GM04504 (cell line): ENCODE results near the gene ART4.

Source experiments
- DNase-seq: peaks from one replicate; pipeline ENCODE4 v3.0.0-alpha.2; 2012; ENCODE audit warnings: low read depth

Gene ART4

DNA sequence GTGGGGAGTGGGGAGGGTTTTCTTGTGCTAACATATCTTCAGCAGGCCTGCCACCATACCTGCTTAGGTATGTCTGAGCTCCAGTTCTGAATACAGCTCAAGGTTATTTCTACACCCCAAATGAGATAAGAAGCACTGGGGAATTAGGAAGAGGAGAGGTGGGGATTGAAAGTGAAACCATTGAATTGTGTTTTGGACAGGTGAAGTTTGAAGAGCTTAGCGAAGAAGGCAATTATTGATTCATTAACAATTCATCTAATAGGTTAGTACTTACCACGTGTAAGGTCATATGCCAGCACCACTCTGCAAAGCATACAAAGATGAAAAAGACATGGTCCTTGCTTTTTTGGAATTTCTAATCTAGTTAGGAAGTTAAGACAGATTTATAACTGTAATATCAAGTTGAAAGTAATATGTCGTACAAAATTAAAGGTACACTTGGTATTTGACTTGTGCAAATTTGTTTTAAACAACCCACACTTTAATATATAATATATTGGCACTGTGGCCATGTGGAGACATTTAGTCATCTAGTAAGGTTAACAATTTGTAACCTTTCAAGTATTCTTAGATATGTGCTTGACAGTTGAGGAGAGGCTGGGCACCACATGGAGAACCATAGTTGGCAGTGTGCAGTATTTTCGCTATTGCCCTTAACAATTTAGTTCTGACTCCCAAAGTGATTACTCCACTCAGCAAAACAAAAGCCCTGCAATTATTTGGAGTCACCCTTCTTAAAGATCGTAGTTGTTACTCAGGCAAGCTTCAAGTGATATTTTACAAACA is 33.0 kb downstream of the ART4 start:
- no peak for DNase-seq

GRCh38 chr12:14803830-14804160 is 39.5 kb downstream of the ART4 start:
- no peak for DNase-seq

DNA sequence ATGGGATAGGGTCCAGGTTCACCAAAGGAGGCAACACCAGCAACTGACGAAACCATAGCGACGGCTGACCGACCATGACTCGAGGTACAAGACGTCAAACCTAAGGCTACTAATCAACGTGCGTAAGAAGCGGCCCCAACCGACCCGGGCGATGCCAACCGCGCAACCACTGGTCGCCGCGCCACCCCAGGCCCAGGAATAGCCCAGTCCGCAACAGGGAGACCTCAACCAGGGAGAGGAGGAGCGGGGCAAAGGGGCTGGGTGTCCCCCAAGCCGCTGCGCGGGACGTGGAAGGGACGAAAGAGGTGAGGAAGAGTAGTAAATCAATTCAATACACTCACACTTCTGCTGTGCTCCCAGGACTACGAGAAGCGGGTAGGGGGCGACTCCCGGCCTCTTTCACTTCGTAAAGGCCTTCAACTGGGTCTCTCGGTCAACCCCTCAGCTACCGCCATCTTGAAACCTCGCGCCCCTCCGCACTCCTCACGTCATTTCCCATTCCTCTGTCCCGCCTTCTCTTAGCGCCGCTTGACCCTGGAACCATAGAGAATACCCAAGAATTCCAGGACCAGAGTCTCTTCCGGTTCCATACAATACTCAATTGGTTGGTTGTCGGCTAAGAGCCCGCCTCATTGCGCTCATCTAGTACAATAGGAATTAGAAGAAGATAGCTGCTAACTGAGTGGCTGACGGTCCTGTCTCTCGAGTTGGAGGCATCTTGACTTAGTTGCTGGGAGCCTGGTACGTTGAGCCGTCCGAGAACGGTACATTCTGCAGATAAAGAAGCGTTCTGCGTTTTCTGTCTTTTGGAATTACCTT is 40.1 kb downstream of the ART4 start, which contains the start of the genes C12orf60 and WBP11:
Gene C12orf60, plus strand, starts transcription at position 660 of the 819 bp plus-strand sequence. CDS start 19,266 bp downstream, outside the sequence.
Gene WBP11, minus strand, starts transcription at position 468 of the 819 bp plus-strand sequence. CDS start 2,095 bp downstream, outside the sequence.
- peak; percentile 99 for DNase-seq

- no peak for DNase-seq
Measured at GRCh38 chr12:14802721-14803010, 40.7 kb downstream of the ART4 start.

GRCh38 chr12:14802247-14802646 is 41.1 kb downstream of the ART4 start:
- no peak for DNase-seq

DNA sequence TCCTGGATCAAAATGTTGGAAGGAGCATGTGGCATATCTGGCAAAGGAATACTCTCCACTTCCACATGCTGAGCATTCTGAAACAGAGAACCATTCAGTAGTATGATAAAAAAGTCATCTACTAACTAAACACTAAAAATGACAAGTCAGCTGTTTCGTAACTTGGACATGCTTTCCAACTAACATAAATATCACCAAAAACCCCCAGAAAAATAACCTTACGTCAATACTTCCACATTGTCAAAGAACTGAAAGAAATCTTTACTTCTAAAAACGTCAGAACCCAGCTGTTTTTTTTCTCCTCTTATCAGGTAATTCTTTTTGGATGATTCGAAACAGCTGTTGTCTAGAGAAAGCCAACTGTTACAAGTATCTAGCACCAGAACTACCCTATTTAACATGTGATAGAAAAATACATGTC is 48.3 kb downstream of the ART4 start:
- DNase-seq: no peak

DNA sequence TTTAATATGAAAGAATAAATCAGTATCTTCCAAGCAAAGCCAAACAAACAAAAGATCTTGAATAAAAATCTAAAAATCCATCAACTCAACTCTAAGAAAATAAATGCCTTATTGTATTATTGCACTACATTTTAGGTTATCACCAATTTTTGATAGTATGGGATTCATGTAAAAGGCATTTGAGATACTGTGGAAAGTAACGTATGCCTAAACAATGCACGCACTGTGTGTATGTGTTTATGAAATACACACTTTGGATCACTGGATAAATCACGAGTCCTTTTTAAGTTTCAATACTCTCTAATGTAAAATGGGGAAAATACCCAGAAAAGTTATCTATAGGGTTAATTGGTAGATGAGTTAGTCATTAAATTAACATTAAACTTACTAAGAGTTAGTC is 57.8 kb downstream of the ART4 start:
- DNase-seq: no peak

DNA sequence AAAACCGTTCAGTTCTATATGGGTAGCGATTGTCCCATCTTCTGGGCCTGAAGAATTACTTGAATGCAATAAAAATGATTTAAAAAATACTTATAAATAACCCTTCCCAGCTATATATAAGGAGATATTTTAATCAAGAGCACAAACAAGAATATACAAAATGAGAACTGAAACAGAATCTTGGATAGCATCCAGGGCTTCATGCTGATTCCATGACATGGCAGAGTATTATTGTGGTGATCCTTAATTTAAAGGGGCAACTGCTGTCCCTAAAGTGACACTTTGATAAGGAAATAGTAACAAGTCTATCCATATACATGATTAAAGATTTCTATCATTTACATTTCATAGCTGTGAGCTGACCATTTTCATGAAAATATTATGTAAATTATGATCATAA is 58.9 kb downstream of the ART4 start:
- no peak for DNase-seq

DNA sequence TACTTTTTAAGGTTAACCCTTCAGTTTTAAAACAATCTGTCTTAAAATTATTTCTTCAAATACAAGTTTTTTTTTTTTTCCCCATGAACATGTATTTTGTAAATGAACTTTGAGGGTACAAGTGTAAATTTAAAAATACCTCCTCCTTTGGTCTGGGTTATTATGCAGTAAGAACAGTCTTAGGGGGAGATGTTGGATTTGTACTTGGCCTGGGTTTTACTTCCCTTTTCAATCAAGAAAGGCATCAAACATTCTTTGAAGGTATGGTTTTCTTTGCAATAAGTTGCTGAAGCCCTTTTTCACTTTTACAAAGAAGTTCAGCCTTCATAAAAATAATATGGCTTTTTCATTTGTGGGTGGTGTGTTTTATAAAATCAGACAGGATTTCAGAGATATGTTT is 60.6 kb downstream of the ART4 start:
- no peak for DNase-seq

DNA sequence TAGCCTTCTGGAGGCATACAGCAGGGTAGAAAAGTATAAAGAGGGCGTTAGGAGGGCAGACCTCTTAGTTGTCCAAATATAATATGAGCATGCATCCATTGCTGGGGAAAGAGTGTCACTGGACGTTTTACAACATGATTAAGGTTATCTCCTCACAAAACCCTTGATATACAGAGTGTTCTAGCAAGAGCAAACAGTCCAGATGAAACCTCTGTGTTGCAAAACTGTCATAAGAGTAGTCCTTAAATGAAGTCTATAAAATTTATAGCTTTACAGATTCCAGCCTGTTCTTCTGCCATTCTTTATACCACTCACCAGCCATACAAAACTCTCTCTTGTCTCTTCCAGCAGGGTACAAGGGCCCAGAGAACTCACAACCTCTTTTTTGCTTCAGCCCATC is 61.8 kb downstream of the ART4 start:
- no peak for DNase-seq

- no peak for DNase-seq
Measured at GRCh38 chr12:14780859-14781258, 62.5 kb downstream of the ART4 start.

DNA sequence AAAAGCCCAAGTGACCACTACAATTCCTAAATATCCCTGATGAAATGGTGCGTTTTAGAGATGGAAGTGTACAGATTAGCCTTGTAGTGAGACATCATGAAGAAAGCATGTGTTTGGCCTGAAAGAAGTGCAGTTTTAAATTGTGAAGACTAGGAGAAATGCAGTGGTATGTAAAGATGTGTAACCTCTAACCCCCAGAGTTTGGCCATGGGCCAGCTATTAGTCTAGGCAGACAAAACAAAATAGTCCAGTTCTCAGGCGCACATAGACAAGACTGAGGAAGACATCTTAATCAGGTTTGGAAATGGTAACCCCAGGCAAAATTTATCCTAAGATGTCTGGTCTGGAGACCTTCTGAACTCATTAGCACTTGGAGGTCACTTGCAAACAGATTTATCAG is 63.5 kb downstream of the ART4 start:
- DNase-seq: no peak

DNA sequence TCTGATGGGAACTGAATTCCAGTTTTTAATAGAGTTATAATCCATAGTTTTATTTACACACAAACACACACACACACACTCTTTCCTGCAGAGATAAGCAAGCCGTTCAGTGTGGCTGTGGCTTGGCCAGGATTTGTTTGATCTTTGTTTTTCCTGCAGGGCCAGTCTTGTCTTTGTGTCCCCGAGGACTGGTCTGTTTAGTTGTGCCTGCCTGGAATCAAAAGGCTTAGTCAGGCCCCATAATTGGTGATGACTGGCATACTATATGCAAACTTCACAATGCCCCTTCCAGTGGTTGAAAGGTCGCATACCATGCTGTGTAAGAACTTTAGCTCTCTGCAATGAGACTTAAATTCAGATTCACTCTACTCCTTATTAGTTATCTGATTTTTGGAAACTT is 66.1 kb downstream of the ART4 start:
- no peak for DNase-seq

- DNase-seq: no peak
Measured at GRCh38 chr12:14776236-14776961, 66.9 kb downstream of the ART4 start.

DNA sequence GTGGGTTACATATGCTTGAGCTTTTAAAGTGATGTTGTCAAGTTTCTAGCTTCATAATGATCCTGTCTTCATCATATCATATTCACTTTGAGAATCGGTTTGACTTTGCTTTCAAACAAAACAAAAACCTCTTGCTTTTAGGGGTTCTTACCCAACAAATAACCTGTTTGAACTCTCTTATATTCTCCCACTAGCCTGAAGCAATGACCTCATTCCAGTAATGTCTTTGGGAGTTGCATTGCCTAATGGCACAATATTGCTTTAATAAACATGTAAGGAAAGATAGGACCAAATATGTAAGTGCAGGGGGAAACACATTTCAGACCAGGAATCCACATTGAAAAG is 67.7 kb downstream of the ART4 start:
- no peak for DNase-seq
